ENCODE measurements around the gene NR1H4.
"Not testable (repeated sequence)": the region's sequence is repeated elsewhere in the genome, so short reads cannot be mapped to it uniquely, and the experiment has no call there.

NR1H4 gene

GRCh38 chr12:100591979-100592378 is 118.3 kb downstream of the NR1H4 start:
- Histone ChIP-seq H3K4me2 (ENCODE audit: low read length) (no peak overlapping the region), H4K20me1 (ENCODE audit: insufficient read depth, low read length) (no peaks in the 10 kb centered on the region), H2AFZ (ENCODE audit: low read length) (no peak overlapping the region), H3K9me2 (ENCODE audit: low read depth, low read length) (no peaks in the 10 kb centered on the region), H3K36me3 (ENCODE audit: insufficient read depth, low read length) (no peaks in the 10 kb centered on the region), H3K79me2 (ENCODE audit: insufficient read depth, low read length) (no peaks in the 10 kb centered on the region), H3F3A (ENCODE audit: insufficient read depth, low read length) (no peaks in the 10 kb centered on the region), H3K4me1 (ENCODE audit: insufficient read depth, low read length, severe bottlenecking) (no peaks in the 10 kb centered on the region), H3K27ac (ENCODE audit: low read depth, low read length, poor library complexity, severe bottlenecking) (no peak overlapping the region), H3K27me3 (ENCODE audit: insufficient read depth, low read length) (no peaks in the 10 kb centered on the region), H3K4me3 (ENCODE audit: low read depth, low read length, poor library complexity, severe bottlenecking) (no peak overlapping the region), H3K9me3 (ENCODE audit: low read length) (no peaks in the 10 kb centered on the region), H3K9ac (ENCODE audit: low read length) (no peak overlapping the region)
- no peak for TF ChIP-seq EZH2 (IDR thresholded peaks at IDR 0.05; ENCODE audit: borderline replicate concordance, low read length)
- TF ChIP-seq, protein P1, sequence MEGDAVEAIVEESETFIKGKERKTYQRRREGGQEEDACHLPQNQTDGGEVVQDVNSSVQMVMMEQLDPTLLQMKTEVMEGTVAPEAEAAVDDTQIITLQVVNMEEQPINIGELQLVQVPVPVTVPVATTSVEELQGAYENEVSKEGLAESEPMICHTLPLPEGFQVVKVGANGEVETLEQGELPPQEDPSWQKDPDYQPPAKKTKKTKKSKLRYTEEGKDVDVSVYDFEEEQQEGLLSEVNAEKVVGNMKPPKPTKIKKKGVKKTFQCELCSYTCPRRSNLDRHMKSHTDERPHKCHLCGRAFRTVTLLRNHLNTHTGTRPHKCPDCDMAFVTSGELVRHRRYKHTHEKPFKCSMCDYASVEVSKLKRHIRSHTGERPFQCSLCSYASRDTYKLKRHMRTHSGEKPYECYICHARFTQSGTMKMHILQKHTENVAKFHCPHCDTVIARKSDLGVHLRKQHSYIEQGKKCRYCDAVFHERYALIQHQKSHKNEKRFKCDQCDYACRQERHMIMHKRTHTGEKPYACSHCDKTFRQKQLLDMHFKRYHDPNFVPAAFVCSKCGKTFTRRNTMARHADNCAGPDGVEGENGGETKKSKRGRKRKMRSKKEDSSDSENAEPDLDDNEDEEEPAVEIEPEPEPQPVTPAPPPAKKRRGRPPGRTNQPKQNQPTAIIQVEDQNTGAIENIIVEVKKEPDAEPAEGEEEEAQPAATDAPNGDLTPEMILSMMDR (IDR thresholded peaks at IDR 0.05; ENCODE audit: low read length), result no peak

DNA sequence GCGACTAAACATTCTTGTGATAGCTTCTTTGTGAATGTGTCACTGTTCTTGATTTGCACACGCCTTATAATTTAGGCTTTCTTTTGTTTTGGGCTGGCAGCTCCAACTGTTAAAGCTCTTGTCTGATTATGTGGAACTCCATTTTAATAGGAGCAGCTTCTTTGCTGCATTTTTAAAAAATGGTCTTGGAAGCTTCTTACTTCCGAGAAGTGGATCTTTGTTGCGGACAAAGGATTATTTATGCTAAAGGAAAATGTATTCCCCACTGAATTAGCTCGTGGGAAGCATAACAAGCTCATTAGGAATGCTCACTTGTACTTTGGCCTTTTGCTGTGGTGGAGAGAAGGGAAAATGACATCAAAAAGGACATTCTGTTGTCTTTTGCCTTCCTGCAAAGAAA is 119.8 kb downstream of the NR1H4 start:
- no peaks in the 10 kb centered on the region for H3K9me2 ChIP-seq (ENCODE audit: low read depth, low read length)
- TF ChIP-seq EZH2 (IDR thresholded peaks at IDR 0.05; ENCODE audit: borderline replicate concordance, low read length), result no peak
- TF ChIP-seq, protein P1 (IDR thresholded peaks at IDR 0.05; ENCODE audit: low read length), result no peak
- no peak overlapping the region for H3K4me3 ChIP-seq (ENCODE audit: low read depth, low read length, poor library complexity, severe bottlenecking)
- H3K27me3 ChIP-seq (ENCODE audit: insufficient read depth, low read length), result no peaks in the 10 kb centered on the region
- no peaks in the 10 kb centered on the region for H3K9me3 ChIP-seq (ENCODE audit: low read length)
- H3K79me2 ChIP-seq (ENCODE audit: insufficient read depth, low read length), result no peaks in the 10 kb centered on the region
- H3K36me3 ChIP-seq (ENCODE audit: insufficient read depth, low read length), result no peaks in the 10 kb centered on the region
- H3F3A ChIP-seq (ENCODE audit: insufficient read depth, low read length), result no peaks in the 10 kb centered on the region
- no peak overlapping the region for H3K4me2 ChIP-seq (ENCODE audit: low read length)
- no peak overlapping the region for H2AFZ ChIP-seq (ENCODE audit: low read length)
- H3K4me1 ChIP-seq (ENCODE audit: insufficient read depth, low read length, severe bottlenecking), result no peaks in the 10 kb centered on the region
- H3K27ac ChIP-seq (ENCODE audit: low read depth, low read length, poor library complexity, severe bottlenecking), result no peak overlapping the region
- no peak overlapping the region for H3K9ac ChIP-seq (ENCODE audit: low read length)
- no peaks in the 10 kb centered on the region for H4K20me1 ChIP-seq (ENCODE audit: insufficient read depth, low read length)

GRCh38 chr12:100601626-100602025 is 128.0 kb downstream of the NR1H4 start:
- Histone ChIP-seq H3F3A (ENCODE audit: insufficient read depth, low read length) (no peaks in the 10 kb centered on the region), H3K9me2 (ENCODE audit: low read depth, low read length) (no peaks in the 10 kb centered on the region), H3K4me2 (ENCODE audit: low read length) (no peak overlapping the region), H3K27ac (ENCODE audit: low read depth, low read length, poor library complexity, severe bottlenecking) (no peak overlapping the region), H2AFZ (ENCODE audit: low read length) (no peak overlapping the region), H3K36me3 (ENCODE audit: insufficient read depth, low read length) (no peaks in the 10 kb centered on the region), H3K27me3 (ENCODE audit: insufficient read depth, low read length) (no peaks in the 10 kb centered on the region), H3K9ac (ENCODE audit: low read length) (no peak overlapping the region), H4K20me1 (ENCODE audit: insufficient read depth, low read length) (no peaks in the 10 kb centered on the region), H3K9me3 (ENCODE audit: low read length) (no peaks in the 10 kb centered on the region), H3K79me2 (ENCODE audit: insufficient read depth, low read length) (no peaks in the 10 kb centered on the region), H3K4me3 (ENCODE audit: low read depth, low read length, poor library complexity, severe bottlenecking) (no peak overlapping the region), H3K4me1 (ENCODE audit: insufficient read depth, low read length, severe bottlenecking) (no peaks in the 10 kb centered on the region)
- no peak for TF ChIP-seq EZH2 (IDR thresholded peaks at IDR 0.05; ENCODE audit: borderline replicate concordance, low read length)
- TF ChIP-seq, protein P1 (IDR thresholded peaks at IDR 0.05; ENCODE audit: low read length), result no peak

DNA sequence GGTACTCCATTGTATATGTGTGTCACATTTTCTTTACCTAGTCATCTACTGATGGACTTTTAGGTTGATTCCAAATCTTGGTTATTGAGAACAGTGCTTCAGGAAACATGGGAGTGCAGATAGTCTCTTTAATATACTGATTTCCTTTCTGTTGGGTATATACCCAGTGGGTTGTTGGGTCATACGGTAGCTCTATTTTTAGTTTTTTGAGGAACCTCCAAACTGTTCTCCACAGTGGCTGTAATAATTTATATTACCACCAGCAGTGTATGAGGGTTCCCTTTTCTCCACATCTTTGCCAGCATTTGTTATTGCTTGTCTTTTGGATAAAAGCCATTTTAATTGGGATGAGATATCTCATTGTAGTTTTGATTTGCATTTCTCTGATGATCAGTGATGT is 129.3 kb downstream of the NR1H4 start:
- H3K36me3 ChIP-seq (ENCODE audit: insufficient read depth, low read length); H3K4me2 ChIP-seq (ENCODE audit: low read length); H3K9ac ChIP-seq (ENCODE audit: low read length); H3F3A ChIP-seq (ENCODE audit: insufficient read depth, low read length); H2AFZ ChIP-seq (ENCODE audit: low read length); H4K20me1 ChIP-seq (ENCODE audit: insufficient read depth, low read length); H3K27ac ChIP-seq (ENCODE audit: low read depth, low read length, poor library complexity, severe bottlenecking); H3K9me2 ChIP-seq (ENCODE audit: low read depth, low read length); H3K9me3 ChIP-seq (ENCODE audit: low read length); H3K4me3 ChIP-seq (ENCODE audit: low read depth, low read length, poor library complexity, severe bottlenecking); H3K27me3 ChIP-seq (ENCODE audit: insufficient read depth, low read length); H3K79me2 ChIP-seq (ENCODE audit: insufficient read depth, low read length); H3K4me1 ChIP-seq (ENCODE audit: insufficient read depth, low read length, severe bottlenecking): not testable (repeated sequence)
